Vagina (tissue), 2 donors: ENCODE measurements around the gene VWDE. TPM values are rescaled to one million over a fixed set of nuclear protein-coding genes. Genes with fewer than 3 reads are reported as not detected.

ENCODE experiments used
- DNase-seq, 2 donors: peaks; one replicate each; pipeline ENCODE4 v3.0.0-alpha.2; 2017; ENCODE audit errors: extremely low spot score in 2 of 2
- H3K27ac ChIP-seq: fragments of 200-600 bp; sonication (generic); one replicate; pipeline ENCODE4 v1.5.1; 2019
- H3K27me3 ChIP-seq: fragments of 200-600 bp; sonication (generic); one replicate; pipeline ENCODE4 v1.5.1; 2019
- H3K36me3 ChIP-seq, 2 donors: fragments of 200-600 bp; sonication (generic); one replicate each; pipeline ENCODE4 v1.5.1; 2017 to 2019
- H3K4me1 ChIP-seq: fragments of 200-600 bp; sonication (generic); one replicate; pipeline ENCODE4 v1.5.1; 2019
- H3K4me3 ChIP-seq, 2 donors: fragments of 200-600 bp; sonication (generic); 1 replicate in 1 of 2; 2 replicates in 1 of 2; pipeline ENCODE4 v1.5.1; 2016 to 2019
- H3K9me3 ChIP-seq: fragments of 200-600 bp; sonication (generic); one replicate; pipeline ENCODE4 v1.5.1; 2019
- POLR2A ChIP-seq, 2 donors: fragments of 450-650 bp; IDR thresholded peaks; one replicate each; pipeline ENCODE4 v1.6.1; 2017; ENCODE audit warnings: antibody characterized with exemption in 2 of 2, mild to moderate bottlenecking in 2 of 2, moderate library complexity in 2 of 2
- POLR2AphosphoS5 ChIP-seq, 2 donors: sonication (generic); formaldehyde crosslinking; IDR thresholded peaks; one replicate each; pipeline ENCODE4 v1.9.0; 2017; ENCODE audit warnings: antibody characterized with exemption in 2 of 2, mild to moderate bottlenecking in 2 of 2, low read depth in 1 of 2; ENCODE audit not compliant: insufficient read depth in 1 of 2
- intact Hi-C: fragments of 100-400 bp; cut with DNase I; formaldehyde crosslinking; loops from one replicate; pipeline ENCODE4 v1.15.1; 2023
- total RNA-seq: library from RNA; depleted of rRNA; stranded (reverse); fragments of >200 nt; gene quantifications from one replicate; pipeline ENCODE4 v1.2.3, GENCODE V29; 2016
- TF ChIP-seq, protein P1 (sequence below), 3 experiments: fragments of 450-650 bp in 2 of 3; fragments of 200-600 bp in 1 of 3; sonication (generic) in 1 of 3; IDR thresholded peaks; one replicate each; pipeline ENCODE4 v1.5.1; 2017 to 2019; ENCODE audit warnings: antibody characterized with exemption in 3 of 3, mild to moderate bottlenecking in 2 of 3, moderate library complexity in 2 of 3

Gene VWDE
- total RNA-seq, 1 donor from 2014 or later: 2.9 TPM

DNA sequence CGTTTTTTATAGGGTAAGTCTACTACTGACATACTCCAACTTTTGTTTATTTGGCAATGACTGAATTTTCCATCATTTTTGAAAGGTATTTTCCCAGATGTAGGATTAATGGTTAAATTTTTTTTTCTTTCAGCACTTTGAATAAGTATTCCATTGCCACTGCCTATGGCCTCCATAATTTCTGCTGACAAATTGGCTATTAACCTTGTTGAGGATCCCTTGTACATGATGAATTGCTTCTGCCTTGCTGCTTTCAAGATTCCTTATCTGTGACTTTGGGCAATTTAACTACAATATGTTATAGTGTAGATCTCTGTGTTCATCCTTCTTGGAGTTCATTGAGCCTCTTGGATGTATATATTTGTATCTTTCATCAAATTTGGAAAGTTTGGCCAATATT lies 21.6 kb upstream of the VWDE start:
- intact Hi-C loops: no loop called here
- Histone ChIP-seq H3K27ac (no peak overlapping the region), H3K36me3 (no peaks in the 10 kb centered on the region), H3K4me3 (no peak overlapping the region), H3K9me3 (no peaks in the 10 kb centered on the region), H3K4me1 (no peaks in the 10 kb centered on the region), H3K27me3 (no peaks in the 10 kb centered on the region)
- TF ChIP-seq, protein P1, sequence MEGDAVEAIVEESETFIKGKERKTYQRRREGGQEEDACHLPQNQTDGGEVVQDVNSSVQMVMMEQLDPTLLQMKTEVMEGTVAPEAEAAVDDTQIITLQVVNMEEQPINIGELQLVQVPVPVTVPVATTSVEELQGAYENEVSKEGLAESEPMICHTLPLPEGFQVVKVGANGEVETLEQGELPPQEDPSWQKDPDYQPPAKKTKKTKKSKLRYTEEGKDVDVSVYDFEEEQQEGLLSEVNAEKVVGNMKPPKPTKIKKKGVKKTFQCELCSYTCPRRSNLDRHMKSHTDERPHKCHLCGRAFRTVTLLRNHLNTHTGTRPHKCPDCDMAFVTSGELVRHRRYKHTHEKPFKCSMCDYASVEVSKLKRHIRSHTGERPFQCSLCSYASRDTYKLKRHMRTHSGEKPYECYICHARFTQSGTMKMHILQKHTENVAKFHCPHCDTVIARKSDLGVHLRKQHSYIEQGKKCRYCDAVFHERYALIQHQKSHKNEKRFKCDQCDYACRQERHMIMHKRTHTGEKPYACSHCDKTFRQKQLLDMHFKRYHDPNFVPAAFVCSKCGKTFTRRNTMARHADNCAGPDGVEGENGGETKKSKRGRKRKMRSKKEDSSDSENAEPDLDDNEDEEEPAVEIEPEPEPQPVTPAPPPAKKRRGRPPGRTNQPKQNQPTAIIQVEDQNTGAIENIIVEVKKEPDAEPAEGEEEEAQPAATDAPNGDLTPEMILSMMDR (IDR thresholded peaks at IDR 0.05): no peak
- no peak for TF ChIP-seq POLR2AphosphoS5 (IDR thresholded peaks at IDR 0.05; ENCODE audit: insufficient read depth in 1 of 2, low read depth in 1 of 2)
- no peak for TF ChIP-seq POLR2A (IDR thresholded peaks at IDR 0.05)
- no peak for DNase-seq

DNA sequence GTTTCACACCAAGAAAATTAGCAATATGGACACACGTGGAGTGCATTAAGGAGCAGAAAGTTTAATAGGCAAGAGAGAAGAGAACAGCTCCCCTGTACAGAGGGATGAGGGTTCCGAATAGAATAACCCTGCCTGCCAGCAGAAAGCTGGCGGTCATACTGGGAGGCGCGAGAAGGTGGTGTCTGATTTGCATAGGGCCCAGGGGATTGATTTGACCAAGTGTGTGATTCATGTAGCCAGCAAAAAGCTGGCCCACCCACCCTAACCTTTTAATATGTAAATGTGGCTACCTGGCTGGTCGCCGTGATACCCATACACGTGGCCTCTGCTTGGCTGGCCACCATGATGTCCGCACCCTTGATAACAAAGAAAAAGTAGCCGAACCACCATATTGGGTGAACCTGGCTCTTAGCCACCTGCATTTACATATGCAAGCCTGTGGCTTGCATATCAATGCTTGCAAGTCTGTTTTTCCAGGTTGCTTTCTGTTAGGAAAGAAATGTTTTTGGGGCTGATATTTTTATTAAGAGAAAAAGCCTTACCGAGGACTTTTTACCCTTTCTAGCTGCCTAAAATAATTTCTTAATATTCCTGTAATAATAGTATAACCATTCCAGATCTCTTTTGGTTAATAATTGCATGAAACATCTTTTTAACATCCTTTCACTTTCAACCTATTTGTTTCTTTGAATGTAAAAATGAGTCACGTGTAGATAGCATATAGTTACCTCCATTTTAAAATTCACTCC lies 20.5 kb upstream of the VWDE start:
- H3K27ac ChIP-seq: no peak overlapping the region
- DNase-seq: no peak
- intact Hi-C loops: no loop called here
- H3K4me3 ChIP-seq: no peak overlapping the region
- H3K27me3 ChIP-seq: no peaks in the 10 kb centered on the region
- TF ChIP-seq POLR2AphosphoS5 (IDR thresholded peaks at IDR 0.05; ENCODE audit: insufficient read depth in 1 of 2, low read depth in 1 of 2): no peak
- TF ChIP-seq POLR2A (IDR thresholded peaks at IDR 0.05): no peak
- TF ChIP-seq, protein P1 (IDR thresholded peaks at IDR 0.05): no peak
- no peaks in the 10 kb centered on the region for H3K36me3 ChIP-seq
- no peaks in the 10 kb centered on the region for H3K4me1 ChIP-seq
- H3K9me3 ChIP-seq: no peaks in the 10 kb centered on the region

DNA sequence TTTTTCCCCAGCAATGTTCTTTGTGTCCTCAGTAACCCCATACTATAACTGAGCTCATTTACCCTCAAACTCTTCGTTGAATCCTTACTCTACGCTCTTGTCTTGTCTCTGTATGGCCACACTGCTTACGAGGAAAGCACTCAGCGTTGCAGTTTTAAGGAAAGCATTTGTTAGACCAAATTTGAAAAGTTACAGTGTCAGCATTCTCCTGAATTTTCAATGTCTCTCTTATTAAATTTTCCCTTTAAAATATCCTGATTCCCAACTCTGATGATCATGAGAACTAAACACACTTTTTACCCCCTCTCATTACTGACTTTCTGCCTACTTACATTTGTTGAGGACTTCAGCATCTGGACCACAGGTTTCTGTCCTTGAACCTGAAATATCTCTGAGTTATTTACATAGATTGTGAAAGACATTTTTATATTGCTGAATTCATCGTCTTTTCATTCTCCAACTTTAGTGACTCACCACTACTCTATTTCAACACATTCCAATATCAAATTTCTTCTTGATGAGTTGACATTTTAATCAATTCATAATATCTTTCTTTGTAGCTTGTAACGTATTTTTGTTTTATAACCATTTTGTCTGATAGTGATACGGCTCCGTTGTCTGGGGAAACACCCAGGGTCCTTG lies 19.8 kb upstream of the VWDE start:
- Histone ChIP-seq H3K9me3 (no peaks in the 10 kb centered on the region), H3K27me3 (no peaks in the 10 kb centered on the region), H3K4me3 (no peak overlapping the region), H3K4me1 (no peaks in the 10 kb centered on the region), H3K36me3 (no peaks in the 10 kb centered on the region), H3K27ac (no peak overlapping the region)
- TF ChIP-seq POLR2AphosphoS5 (IDR thresholded peaks at IDR 0.05; ENCODE audit: insufficient read depth in 1 of 2, low read depth in 1 of 2) (no peak), POLR2A (IDR thresholded peaks at IDR 0.05) (no peak)
- TF ChIP-seq, protein P1 (IDR thresholded peaks at IDR 0.05): no peak
- intact Hi-C loops: no loop called here
- no peak for DNase-seq

DNA sequence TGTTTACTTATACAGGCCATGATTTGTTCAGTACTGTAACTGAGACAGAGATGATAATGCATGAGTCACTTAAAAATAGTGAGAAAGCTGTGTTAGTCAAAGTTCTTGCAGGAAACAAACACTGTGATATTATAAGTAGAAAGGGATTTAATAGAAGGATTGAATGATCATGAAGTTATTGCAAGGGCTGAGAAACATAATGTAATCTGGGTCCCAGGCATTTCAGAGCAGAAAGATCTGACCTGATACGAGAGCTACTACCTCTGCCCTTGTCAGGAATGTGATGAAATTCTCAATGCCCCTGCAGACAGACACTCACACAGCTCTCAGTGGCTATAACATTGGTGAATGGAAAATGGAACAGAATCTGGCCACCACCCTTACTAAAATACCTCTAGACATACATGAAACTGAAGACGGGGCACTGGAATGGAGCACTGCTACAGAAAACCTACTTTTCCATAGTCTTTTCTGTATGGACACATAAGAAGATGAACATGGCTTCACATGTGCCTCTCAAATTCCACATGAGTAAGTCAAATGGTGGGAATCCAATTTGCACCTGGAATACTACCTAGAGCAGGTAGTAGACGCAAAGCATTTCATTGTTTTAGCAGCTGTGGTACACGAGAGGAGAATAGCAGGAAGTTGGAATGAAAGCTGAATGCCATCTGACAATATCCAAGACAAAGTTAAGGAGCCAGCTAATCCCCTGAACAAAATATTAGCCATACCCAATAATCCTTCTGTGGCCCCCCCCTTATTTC lies 19.1 kb upstream of the VWDE start:
- no peaks in the 10 kb centered on the region for H3K27me3 ChIP-seq
- H3K9me3 ChIP-seq: no peaks in the 10 kb centered on the region
- no peak overlapping the region for H3K4me3 ChIP-seq
- H3K27ac ChIP-seq: no peak overlapping the region
- intact Hi-C loops: no loop called here
- H3K36me3 ChIP-seq: no peaks in the 10 kb centered on the region
- no peaks in the 10 kb centered on the region for H3K4me1 ChIP-seq
- TF ChIP-seq POLR2A (IDR thresholded peaks at IDR 0.05) (no peak), POLR2AphosphoS5 (IDR thresholded peaks at IDR 0.05; ENCODE audit: insufficient read depth in 1 of 2, low read depth in 1 of 2) (no peak)
- TF ChIP-seq, protein P1 (IDR thresholded peaks at IDR 0.05): no peak
- no peak for DNase-seq
